D721Med (cell line): ENCODE measurements around the gene HCST.
A peak's percentile ranks its signal among the peaks of the same experiment; 100 is the strongest.
"Not testable (repeated sequence)": the region's sequence is repeated elsewhere in the genome, so short reads cannot be mapped to it uniquely, and the experiment has no call there.

Experiments used
- DNase-seq: peaks from one replicate; pipeline ENCODE4 v3.0.0; 2011; ENCODE audit warnings: low spot score; ENCODE audit not compliant: insufficient read length
- FAIRE-seq: peaks from 2 replicates; lab custom pipeline; 2011; peaks lifted over from hg19 to GRCh38; lab: Jason Lieb, UNC
- TF ChIP-seq, protein P1 (sequence below): IDR thresholded peaks from 2 replicates; pipeline ENCODE4 v1.5.1; 2012; ENCODE audit warnings: mild to moderate bottlenecking, control low read depth; ENCODE audit not compliant: insufficient read depth; ENCODE audit errors: missing control alignments

Gene HCST

GRCh38 chr19:35869327-35870123 lies 32.8 kb upstream of the HCST start:
- no peak for DNase-seq

GRCh38 chr19:35870124-35870736 lies 32.1 kb upstream of the HCST start:
- not testable (repeated sequence) for FAIRE-seq, DNase-seq

More at GRCh38 chr19:35869327-35870123, 32.8 kb upstream of the HCST start:
- no peak for FAIRE-seq
- TF ChIP-seq, protein P1, sequence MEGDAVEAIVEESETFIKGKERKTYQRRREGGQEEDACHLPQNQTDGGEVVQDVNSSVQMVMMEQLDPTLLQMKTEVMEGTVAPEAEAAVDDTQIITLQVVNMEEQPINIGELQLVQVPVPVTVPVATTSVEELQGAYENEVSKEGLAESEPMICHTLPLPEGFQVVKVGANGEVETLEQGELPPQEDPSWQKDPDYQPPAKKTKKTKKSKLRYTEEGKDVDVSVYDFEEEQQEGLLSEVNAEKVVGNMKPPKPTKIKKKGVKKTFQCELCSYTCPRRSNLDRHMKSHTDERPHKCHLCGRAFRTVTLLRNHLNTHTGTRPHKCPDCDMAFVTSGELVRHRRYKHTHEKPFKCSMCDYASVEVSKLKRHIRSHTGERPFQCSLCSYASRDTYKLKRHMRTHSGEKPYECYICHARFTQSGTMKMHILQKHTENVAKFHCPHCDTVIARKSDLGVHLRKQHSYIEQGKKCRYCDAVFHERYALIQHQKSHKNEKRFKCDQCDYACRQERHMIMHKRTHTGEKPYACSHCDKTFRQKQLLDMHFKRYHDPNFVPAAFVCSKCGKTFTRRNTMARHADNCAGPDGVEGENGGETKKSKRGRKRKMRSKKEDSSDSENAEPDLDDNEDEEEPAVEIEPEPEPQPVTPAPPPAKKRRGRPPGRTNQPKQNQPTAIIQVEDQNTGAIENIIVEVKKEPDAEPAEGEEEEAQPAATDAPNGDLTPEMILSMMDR: no peak

DNA sequence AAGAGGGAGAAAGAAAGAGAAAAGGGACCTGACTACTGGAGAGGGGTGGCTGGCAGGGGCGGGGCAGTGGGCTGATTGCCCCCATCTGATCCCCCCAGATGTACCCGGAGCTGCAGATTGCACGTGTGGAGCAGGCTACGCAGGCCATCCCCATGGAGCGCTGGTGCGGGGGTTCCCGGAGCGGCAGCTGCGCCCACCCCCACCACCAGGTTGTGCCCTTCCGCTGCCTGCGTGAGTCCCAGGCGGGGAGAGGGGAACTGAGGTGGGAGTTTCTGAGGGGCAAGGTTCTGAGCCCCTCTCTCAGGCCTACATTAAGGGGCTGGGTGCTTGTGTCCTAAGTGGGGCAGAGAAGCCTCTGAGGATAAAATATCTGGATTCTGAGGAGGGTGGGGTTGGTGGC lies 31.5 kb upstream of the HCST start:
- DNase-seq: no peak
- FAIRE-seq: no peak
- TF ChIP-seq, protein P1: no peak

- no peak for DNase-seq
- TF ChIP-seq, protein P1: no peak
- no peak for FAIRE-seq
Observed at GRCh38 chr19:35871611-35872010, 30.7 kb upstream of the HCST start.

- FAIRE-seq: no peak
- TF ChIP-seq, protein P1: no peak
- no peak for DNase-seq
Observed at GRCh38 chr19:35872180-35872579, 30.1 kb upstream of the HCST start.

- DNase-seq (no peak), FAIRE-seq (no peak)
- TF ChIP-seq, protein P1: no peak
Observed at GRCh38 chr19:35874392-35874930, 27.9 kb upstream of the HCST start.

DNA sequence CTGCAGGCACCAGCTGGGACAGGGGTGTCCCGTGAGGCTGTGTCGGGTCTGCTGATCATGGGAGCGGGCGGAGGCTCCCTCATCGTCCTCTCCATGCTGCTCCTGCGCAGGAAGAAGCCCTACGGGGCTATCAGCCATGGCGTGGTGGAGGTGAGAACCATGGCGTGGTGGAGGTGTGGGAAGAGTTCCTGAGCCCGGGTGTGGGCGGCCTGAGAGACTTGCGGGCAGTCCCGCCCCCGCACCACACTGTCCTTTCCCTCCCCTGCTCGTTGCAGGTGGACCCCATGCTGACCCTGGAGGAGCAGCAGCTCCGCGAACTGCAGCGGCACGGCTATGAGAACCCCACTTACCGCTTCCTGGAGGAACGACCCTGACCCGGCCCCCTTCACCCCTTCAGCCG lies 23.3 kb upstream of the HCST start:
- FAIRE-seq (no peak), DNase-seq (peak; percentile 1)
- TF ChIP-seq, protein P1: no peak
